GM12878 (cell line): Measurements from ENCODE around the gene GNA14. TPM values are rescaled to one million over a fixed set of nuclear protein-coding genes. Genes with fewer than 3 reads are reported as not detected.

ENCODE experiments used
- ATAC-seq: fragments of 200-7000 bp; cut with Tn5 transposase; 3 replicates; pipeline ENCODE4 v1.9.1; 2020; ENCODE audit warnings: mild to moderate bottlenecking, moderate library complexity
- BruUV-seq: library from RNA; stranded (reverse); fragments of 400-500 nt; replicated peaks from 2 replicates; lab custom pipeline; 2021; lab: Mats Ljungman, UMichigan
- CTCF ChIA-PET: fragments of 300-600 bp; sonication (Branson Sonifier 250); formaldehyde crosslinking; extraction: SDS; loops from one replicate; lab custom pipeline; 2021; ENCODE audit warnings: inconsistent platforms; lab: Yijun Ruan, JAX
- POLR2A ChIA-PET: fragments of 350-600 bp; formaldehyde crosslinking; extraction: SDS; loops from one replicate; lab custom pipeline; 2021; ENCODE audit warnings: inconsistent platforms; lab: Charles Lee
- RAD21 ChIA-PET: fragments of 300-600 bp; sonication (Branson Sonifier 250); formaldehyde crosslinking; loops from one replicate; lab custom pipeline; 2023; ENCODE audit warnings: antibody characterized with exemption; ENCODE audit not compliant: unreplicated experiment; lab: Charles Lee
- SMC1A ChIA-PET: fragments of 300-600 bp; sonication (Branson Sonifier 250); formaldehyde crosslinking; loops from one replicate; lab custom pipeline; 2023; ENCODE audit not compliant: unreplicated experiment, uncharacterized antibody; lab: Charles Lee
- DNase-seq: peaks from one replicate; pipeline ENCODE4 v3.0.0-alpha.2; 2011; ENCODE audit warnings: low read depth, low spot score
- FAIRE-seq: peaks from 3 replicates; lab custom pipeline; 2011; peaks lifted over from hg19 to GRCh38; lab: Jason Lieb, UNC
- H2AFZ ChIP-seq: 2 replicates; pipeline ENCODE4 v1.6.0; 2011; ENCODE audit warnings: low read depth, low read length, control low read depth; ENCODE audit not compliant: control insufficient read depth
- H3K27ac ChIP-seq: 2 replicates; pipeline ENCODE4 v1.5.1; 2011; ENCODE audit warnings: control low read depth; ENCODE audit not compliant: control insufficient read depth, insufficient read depth
- H3K27me3 ChIP-seq, 2 experiments: replicated peaks in 1 of 2; 2 replicates each; pipeline versions ENCODE4 v1.6.0 to v1.6.1; 2011; ENCODE audit warnings: low read length in 1 of 2; ENCODE audit not compliant: control insufficient read depth in 2 of 2, insufficient read depth in 2 of 2
- H3K36me3 ChIP-seq, 2 experiments: 2 replicates each; pipeline ENCODE4 v1.5.1; 2011; ENCODE audit warnings: low read length in 1 of 2; ENCODE audit not compliant: control insufficient read depth in 2 of 2, insufficient read depth in 2 of 2
- H3K4me1 ChIP-seq: 2 replicates; pipeline ENCODE4 v1.6.1; 2011; ENCODE audit warnings: mild to moderate bottlenecking, low read length, moderate library complexity, mixed read lengths; ENCODE audit not compliant: control insufficient read depth, insufficient read depth
- H3K4me2 ChIP-seq: 2 replicates; pipeline ENCODE4 v1.6.0; 2011; ENCODE audit warnings: control low read depth; ENCODE audit not compliant: control insufficient read depth, insufficient read depth
- H3K4me3 ChIP-seq: fragments of 200-600 bp; sonication (generic); 2 replicates; pipeline ENCODE4 v1.5.1; 2016
- H3K79me2 ChIP-seq: 2 replicates; pipeline ENCODE4 v1.6.0; 2011; ENCODE audit warnings: low read length; ENCODE audit not compliant: control insufficient read depth, insufficient read depth
- H3K9ac ChIP-seq: 2 replicates; pipeline ENCODE4 v1.8.0; 2011; ENCODE audit warnings: low read length, control low read depth, mixed read lengths; ENCODE audit not compliant: control insufficient read depth, insufficient read depth
- H3K9me3 ChIP-seq: replicated peaks from 3 replicates; pipeline ENCODE4 v1.5.1; 2011; ENCODE audit warnings: mild to moderate bottlenecking, low read length; ENCODE audit not compliant: control insufficient read depth, insufficient read depth
- H4K20me1 ChIP-seq: 2 replicates; pipeline ENCODE4 v1.6.0; 2011; ENCODE audit not compliant: control insufficient read depth, insufficient read depth
- BCL11A ChIP-seq: IDR thresholded peaks from 2 replicates; pipeline ENCODE4 v1.6.1; 2011; ENCODE audit warnings: low read depth, low read length
- BHLHE40 ChIP-seq, 2 experiments: fragments of 450-650 bp in 1 of 2; IDR thresholded peaks; 2 replicates each; pipeline ENCODE4 v1.6.1; 2011 to 2017; ENCODE audit warnings: low read depth in 2 of 2, borderline replicate concordance in 1 of 2, improper control_type of control experiment in 1 of 2, low read length in 1 of 2, mild to moderate bottlenecking in 1 of 2
- WGBS: methylation state at CpG from one replicate; pipeline ENCODE4 v1.1.6; 2016; ENCODE audit warnings: low lambda C conversion rate; ENCODE audit not compliant: insufficient replicate concordance, insufficient coverage; ENCODE audit errors: missing lambda C conversion rate; 5-methylcytosine and 5-hydroxymethylcytosine counted together
- in situ Hi-C: fragments of 300-500 bp; cut with MboI; formaldehyde crosslinking; loops from 9 replicates; pipeline ENCODE4 v1.14.3; 2018; ENCODE audit warnings: mixed read lengths
- intact Hi-C: fragments of 100-400 bp; cut with micrococcal nuclease; formaldehyde crosslinking; loops from one replicate; pipeline ENCODE4 v1.14.2; 2022; ENCODE audit not compliant: unreplicated experiment
- polyA plus RNA-seq, 11 experiments: library from polyadenylated mRNA; depleted of rRNA in 4 of 11; unstranded in 6 of 11; stranded (reverse) in 5 of 11; fragments of >200 nt; fragmentation: Nextera tagmentation in 4 of 11; fragmentation: Illumina TruSeq in 1 of 11; extraction: Ambion mirVana in 4 of 11; extraction: Trizol in 1 of 11; gene quantifications; 1 replicate in 1 of 11; 2 replicates in 10 of 11; pipeline versions ENCODE4 v1.2.1 to v1.2.3, GENCODE V29; 2011 to 2016; ENCODE audit warnings: inconsistent platforms in 2 of 11, missing spikeins in 2 of 11, low read depth in 1 of 11
- total RNA-seq, 4 experiments: library from RNA; depleted of rRNA in 3 of 4; stranded (reverse); fragments of >200 nt in 3 of 4; fragmentation: Illumina TruSeq in 1 of 4; extraction: Trizol in 1 of 4; gene quantifications; 2 replicates each; pipeline versions ENCODE4 v1.2.1 to v1.2.3, GENCODE V29; 2013 to 2021
- TF ChIP-seq, protein P1 (sequence below): IDR thresholded peaks from 2 replicates; pipeline ENCODE4 v1.6.1; 2011; ENCODE audit warnings: low read depth, mild to moderate bottlenecking, low read length, moderate library complexity, borderline replicate concordance; ENCODE audit errors: extremely low read depth

GNA14 gene
- total and polyA plus RNA-seq, 10 of the 15 experiments (the other 5 are each of a cell fraction or from before 2014, with no cell fraction given), result 0.17 TPM; not detected in 9

- FAIRE-seq, result no peak
- Histone ChIP-seq H3K9ac (no peak overlapping the region), H2AFZ (no peak overlapping the region), H3K79me2 (no peaks in the 10 kb centered on the region), H3K4me2 (no peak overlapping the region), H3K27ac (no peak overlapping the region), H3K9me3 (no peaks in the 10 kb centered on the region), H3K36me3 (no peaks in the 10 kb centered on the region), H4K20me1 (no peaks in the 10 kb centered on the region), H3K27me3 (no peaks in the 10 kb centered on the region), H3K4me1 (no peaks in the 10 kb centered on the region), H3K4me3 (no peak overlapping the region)
- no peak for DNase-seq
- intact Hi-C loops, result no loop called here
- ChIA-PET SMC1A (no interaction called here), POLR2A (no interaction called here), CTCF (interaction anchor here (0.8 kb wide), 1 partner anchor 39 kb away, joined by 4 read pairs; no protein-coding TSS in a partner anchor), RAD21 (no interaction called here)
- WGBS, result 0% methylated on average over 3 of the region's 3 CpGs
- TF ChIP-seq, protein P1, sequence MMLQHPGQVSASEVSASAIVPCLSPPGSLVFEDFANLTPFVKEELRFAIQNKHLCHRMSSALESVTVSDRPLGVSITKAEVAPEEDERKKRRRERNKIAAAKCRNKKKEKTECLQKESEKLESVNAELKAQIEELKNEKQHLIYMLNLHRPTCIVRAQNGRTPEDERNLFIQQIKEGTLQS, result no peak
- no peak for ATAC-seq
- no TSS peak for BruUV-seq
- in situ Hi-C loops, result no loop called here
These were observed 137.5 kb downstream of the GNA14 start for GRCh38 chr9:77510666-77511065.

- Histone ChIP-seq H2AFZ (no peak overlapping the region), H3K9me3 (no peaks in the 10 kb centered on the region), H3K4me1 (no peaks in the 10 kb centered on the region), H3K27ac (no peak overlapping the region), H3K36me3 (no peaks in the 10 kb centered on the region), H3K9ac (no peak overlapping the region), H3K4me3 (no peak overlapping the region), H3K79me2 (no peaks in the 10 kb centered on the region), H3K27me3 (no peaks in the 10 kb centered on the region), H3K4me2 (no peak overlapping the region), H4K20me1 (no peaks in the 10 kb centered on the region)
- in situ Hi-C loops, result no loop called here
- ChIA-PET CTCF (no interaction called here), RAD21 (no interaction called here), POLR2A (no interaction called here), SMC1A (no interaction called here)
- intact Hi-C loops, result no loop called here
- no TSS peak for BruUV-seq
- FAIRE-seq (no peak), ATAC-seq (no peak), DNase-seq (no peak)
- 56% methylated on average over 3 of the region's 3 CpGs for WGBS
- TF ChIP-seq BCL11A (no peak), BHLHE40 (IDR thresholded peaks at IDR 0.05; ENCODE audit: borderline replicate concordance in 1 of 2, low read depth in 2 of 2, low read length in 1 of 2) (no peak)
These were observed 139.7 kb downstream of the GNA14 start for GRCh38 chr9:77508396-77508795.
